ENCODE measurements around the gene CHST9. TPM values are rescaled to one million over a fixed set of nuclear protein-coding genes. Genes with fewer than 3 reads are reported as not detected.

The CHST9 gene
- total and polyA plus RNA-seq, 2 experiments from 2014 or later = 15.5 to 16.8 TPM

- Histone ChIP-seq H3K9me2 (ENCODE audit: insufficient read depth) (peaks cover 11% of the 10 kb centered on the region; the same call in 1 of the 2 replicates), H3F3A (replicated peaks; ENCODE audit: low read depth) (no peaks in the 10 kb centered on the region), H3K79me2 (replicated peaks; ENCODE audit: insufficient read depth) (no peaks in the 10 kb centered on the region), H3K27me3 (ENCODE audit: insufficient read depth) (no peaks in the 10 kb centered on the region), H2AFZ (no peak overlapping the region), H3K4me3 (no peak overlapping the region), H4K20me1 (replicated peaks; ENCODE audit: insufficient read depth) (no peaks in the 10 kb centered on the region), H3K4me2 (no peak overlapping the region), H3K36me3 (ENCODE audit: insufficient read depth) (peaks cover 4% of the 10 kb centered on the region; the same call in 1 of the 2 replicates), H3K27ac (ENCODE audit: low read depth) (no peak overlapping the region), H3K4me1 (ENCODE audit: insufficient read depth) (no peaks in the 10 kb centered on the region)
- no peak for ATAC-seq
- H3K9me3 Mint-ChIP-seq = peaks cover 15% of the 10 kb centered on the region
- H3K27me3 Mint-ChIP-seq (ENCODE audit: insufficient read depth, low read depth, poor library complexity) = peaks cover 1% of the 10 kb centered on the region
- H3K4me1 Mint-ChIP-seq = peaks cover 12% of the 10 kb centered on the region
- no peak overlapping the region for H3K27ac Mint-ChIP-seq
- H3K4me3 Mint-ChIP-seq = no peak overlapping the region
- DNase-seq (ENCODE audit: low spot score) = no peak
- peaks cover 6% of the 10 kb centered on the region for H3K36me3 Mint-ChIP-seq (ENCODE audit: low read depth)
- TF ChIP-seq, protein P1, sequence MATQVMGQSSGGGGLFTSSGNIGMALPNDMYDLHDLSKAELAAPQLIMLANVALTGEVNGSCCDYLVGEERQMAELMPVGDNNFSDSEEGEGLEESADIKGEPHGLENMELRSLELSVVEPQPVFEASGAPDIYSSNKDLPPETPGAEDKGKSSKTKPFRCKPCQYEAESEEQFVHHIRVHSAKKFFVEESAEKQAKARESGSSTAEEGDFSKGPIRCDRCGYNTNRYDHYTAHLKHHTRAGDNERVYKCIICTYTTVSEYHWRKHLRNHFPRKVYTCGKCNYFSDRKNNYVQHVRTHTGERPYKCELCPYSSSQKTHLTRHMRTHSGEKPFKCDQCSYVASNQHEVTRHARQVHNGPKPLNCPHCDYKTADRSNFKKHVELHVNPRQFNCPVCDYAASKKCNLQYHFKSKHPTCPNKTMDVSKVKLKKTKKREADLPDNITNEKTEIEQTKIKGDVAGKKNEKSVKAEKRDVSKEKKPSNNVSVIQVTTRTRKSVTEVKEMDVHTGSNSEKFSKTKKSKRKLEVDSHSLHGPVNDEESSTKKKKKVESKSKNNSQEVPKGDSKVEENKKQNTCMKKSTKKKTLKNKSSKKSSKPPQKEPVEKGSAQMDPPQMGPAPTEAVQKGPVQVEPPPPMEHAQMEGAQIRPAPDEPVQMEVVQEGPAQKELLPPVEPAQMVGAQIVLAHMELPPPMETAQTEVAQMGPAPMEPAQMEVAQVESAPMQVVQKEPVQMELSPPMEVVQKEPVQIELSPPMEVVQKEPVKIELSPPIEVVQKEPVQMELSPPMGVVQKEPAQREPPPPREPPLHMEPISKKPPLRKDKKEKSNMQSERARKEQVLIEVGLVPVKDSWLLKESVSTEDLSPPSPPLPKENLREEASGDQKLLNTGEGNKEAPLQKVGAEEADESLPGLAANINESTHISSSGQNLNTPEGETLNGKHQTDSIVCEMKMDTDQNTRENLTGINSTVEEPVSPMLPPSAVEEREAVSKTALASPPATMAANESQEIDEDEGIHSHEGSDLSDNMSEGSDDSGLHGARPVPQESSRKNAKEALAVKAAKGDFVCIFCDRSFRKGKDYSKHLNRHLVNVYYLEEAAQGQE (IDR thresholded peaks at IDR 0.05; ENCODE audit: unreplicated experiment) = no peak
- TF ChIP-seq STAT1 (IDR thresholded peaks at IDR 0.05; ENCODE audit: unreplicated experiment) = no peak
- TF ChIP-seq POLR2AphosphoS5 (IDR thresholded peaks at IDR 0.05; ENCODE audit: low read depth) = no peak
- TF ChIP-seq ZNF114 (CRISPR knock-in tag; IDR thresholded peaks at IDR 0.05) = no peak
- no peak for TF ChIP-seq EZH2 (IDR thresholded peaks at IDR 0.05; ENCODE audit: low read depth, unreplicated experiment)
- TF ChIP-seq ZNF331 (CRISPR knock-in tag; IDR thresholded peaks at IDR 0.05; ENCODE audit: low read depth) = no peak
- TF ChIP-seq, protein P2, sequence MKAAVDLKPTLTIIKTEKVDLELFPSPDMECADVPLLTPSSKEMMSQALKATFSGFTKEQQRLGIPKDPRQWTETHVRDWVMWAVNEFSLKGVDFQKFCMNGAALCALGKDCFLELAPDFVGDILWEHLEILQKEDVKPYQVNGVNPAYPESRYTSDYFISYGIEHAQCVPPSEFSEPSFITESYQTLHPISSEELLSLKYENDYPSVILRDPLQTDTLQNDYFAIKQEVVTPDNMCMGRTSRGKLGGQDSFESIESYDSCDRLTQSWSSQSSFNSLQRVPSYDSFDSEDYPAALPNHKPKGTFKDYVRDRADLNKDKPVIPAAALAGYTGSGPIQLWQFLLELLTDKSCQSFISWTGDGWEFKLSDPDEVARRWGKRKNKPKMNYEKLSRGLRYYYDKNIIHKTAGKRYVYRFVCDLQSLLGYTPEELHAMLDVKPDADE (IDR thresholded peaks at IDR 0.05) = no peak
- no peak for TF ChIP-seq JUNB (IDR thresholded peaks at IDR 0.05; ENCODE audit: unreplicated experiment)
- no peak for TF ChIP-seq CREB1 (CRISPR knock-in tag; IDR thresholded peaks at IDR 0.05; ENCODE audit: low read depth)
- no peak for TF ChIP-seq ZNF462 (CRISPR knock-in tag; IDR thresholded peaks at IDR 0.05)
- no peak for TF ChIP-seq EZH2phosphoT487 (IDR thresholded peaks at IDR 0.05; ENCODE audit: unreplicated experiment)
- TF ChIP-seq, protein P3, sequence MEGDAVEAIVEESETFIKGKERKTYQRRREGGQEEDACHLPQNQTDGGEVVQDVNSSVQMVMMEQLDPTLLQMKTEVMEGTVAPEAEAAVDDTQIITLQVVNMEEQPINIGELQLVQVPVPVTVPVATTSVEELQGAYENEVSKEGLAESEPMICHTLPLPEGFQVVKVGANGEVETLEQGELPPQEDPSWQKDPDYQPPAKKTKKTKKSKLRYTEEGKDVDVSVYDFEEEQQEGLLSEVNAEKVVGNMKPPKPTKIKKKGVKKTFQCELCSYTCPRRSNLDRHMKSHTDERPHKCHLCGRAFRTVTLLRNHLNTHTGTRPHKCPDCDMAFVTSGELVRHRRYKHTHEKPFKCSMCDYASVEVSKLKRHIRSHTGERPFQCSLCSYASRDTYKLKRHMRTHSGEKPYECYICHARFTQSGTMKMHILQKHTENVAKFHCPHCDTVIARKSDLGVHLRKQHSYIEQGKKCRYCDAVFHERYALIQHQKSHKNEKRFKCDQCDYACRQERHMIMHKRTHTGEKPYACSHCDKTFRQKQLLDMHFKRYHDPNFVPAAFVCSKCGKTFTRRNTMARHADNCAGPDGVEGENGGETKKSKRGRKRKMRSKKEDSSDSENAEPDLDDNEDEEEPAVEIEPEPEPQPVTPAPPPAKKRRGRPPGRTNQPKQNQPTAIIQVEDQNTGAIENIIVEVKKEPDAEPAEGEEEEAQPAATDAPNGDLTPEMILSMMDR (conservative IDR thresholded peaks at IDR 0.05; ENCODE audit: low read depth in 2 of 2) = no peak
- TF ChIP-seq NANOG (IDR thresholded peaks at IDR 0.05; ENCODE audit: borderline replicate concordance) = no peak
Observed at GRCh38 chr18:26908906-26909305, 276.2 kb downstream of the CHST9 start.
